Stimulated activated naive CD8-positive, alpha-beta T cell treated with anti-CD3 and anti-CD28 coated beads, Interleukin-15, Interleukin-2, amounts not matched to agents 100 U/mL and 50 U/mL, for 24 hours (primary cell): ENCODE measurements around the gene UQCRQ.
A peak's percentile ranks its signal among the peaks of the same experiment; 100 is the strongest.

ENCODE experiments used
- ATAC-seq: fragments of 150-1000 bp; cut with Tn5 transposase; one replicate; pipeline ENCODE4 v1.10.0; 2021
- DNase-seq: peaks from one replicate; pipeline ENCODE4 v3.0.0; 2021

The UQCRQ gene

GRCh38 chr5:132866342-132867045 lies at the start of gene UQCRQ, which contains the start of gene GDF9:
Gene UQCRQ (plus strand): TSS chr5:132866642. CDS start chr5:132866882, 240 bp downstream.
Gene GDF9 (minus strand): TSS chr5:132866469. CDS start chr5:132864533, 1,936 bp downstream.
- DNase-seq: peak; percentile 91
- ATAC-seq: peak; percentile 100

DNA sequence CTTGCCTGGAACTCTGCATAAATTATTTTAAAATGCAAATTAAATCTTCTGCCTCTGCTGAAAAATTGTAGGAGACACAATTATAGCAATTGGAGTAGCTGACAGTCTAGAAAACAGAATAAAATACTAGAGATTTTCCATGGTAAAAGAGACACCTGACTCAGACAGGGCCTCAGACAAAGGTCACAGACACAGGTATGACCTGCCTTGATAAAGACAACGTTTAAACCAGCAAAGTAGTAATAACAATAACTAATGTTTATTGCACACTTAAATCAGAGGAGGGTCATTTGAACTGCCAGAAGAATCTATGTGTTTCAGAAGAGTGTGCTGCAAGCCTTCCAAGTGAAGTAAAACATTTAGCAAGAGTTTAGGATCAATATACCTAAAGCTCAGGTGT lies 49.4 kb upstream of the UQCRQ start:
- ATAC-seq (no peak), DNase-seq (no peak)

GRCh38 chr5:132819468-132819867 lies 47.0 kb upstream of the UQCRQ start:
- DNase-seq (no peak), ATAC-seq (no peak)

DNA sequence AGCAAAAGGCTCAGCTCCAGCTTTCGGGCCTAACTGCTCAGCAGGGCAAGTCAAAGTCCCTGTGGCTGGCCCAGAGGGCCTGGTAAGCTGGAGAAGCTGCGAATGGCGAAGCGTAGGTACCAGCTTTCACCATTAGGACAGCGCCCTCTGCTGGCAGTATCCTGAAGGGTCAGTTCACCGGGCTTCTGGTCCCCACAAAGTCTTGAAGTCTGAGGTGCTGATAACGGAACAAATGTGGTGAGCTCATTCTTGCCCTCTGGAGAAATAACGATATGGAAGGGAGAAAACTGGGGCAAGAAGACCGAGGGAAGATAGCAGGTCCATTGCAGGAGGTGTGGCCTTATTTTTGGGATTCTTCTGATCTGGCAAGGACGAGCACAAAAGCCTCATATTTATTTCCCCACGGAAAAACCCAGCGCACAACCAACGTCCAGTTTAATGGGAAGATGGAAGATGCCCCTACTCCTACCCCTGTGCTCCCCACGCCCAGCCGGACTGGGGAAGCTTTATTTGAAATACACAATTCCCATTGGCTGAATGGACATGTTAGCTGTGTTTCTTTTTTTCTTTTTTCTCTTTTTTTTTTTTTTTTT lies 46.2 kb upstream of the UQCRQ start:
- DNase-seq (peak; percentile 95), ATAC-seq (peak; percentile 88)

DNA sequence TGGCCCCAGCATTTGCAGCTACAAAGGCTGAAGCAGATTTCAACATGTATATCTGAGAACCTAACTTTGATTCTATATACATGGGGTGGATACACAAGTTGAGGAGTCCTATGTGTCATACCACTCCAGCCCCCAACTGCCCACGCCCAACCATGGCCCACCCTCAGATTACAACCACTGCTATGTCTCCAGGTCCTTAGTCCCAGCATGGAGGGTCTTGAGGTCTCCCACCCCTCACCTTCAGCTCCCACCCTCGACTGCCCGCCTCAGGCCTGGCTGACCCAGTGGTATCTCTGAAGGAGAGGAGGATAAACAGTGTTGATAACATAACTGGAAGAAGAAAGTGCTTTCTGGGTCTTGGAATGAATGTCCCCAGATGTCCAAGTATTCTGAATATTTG lies 45.1 kb upstream of the UQCRQ start:
- no peak for DNase-seq
- no peak for ATAC-seq

- no peak for ATAC-seq
Observed at GRCh38 chr5:132821791-132822190, 44.7 kb upstream of the UQCRQ start.

DNA sequence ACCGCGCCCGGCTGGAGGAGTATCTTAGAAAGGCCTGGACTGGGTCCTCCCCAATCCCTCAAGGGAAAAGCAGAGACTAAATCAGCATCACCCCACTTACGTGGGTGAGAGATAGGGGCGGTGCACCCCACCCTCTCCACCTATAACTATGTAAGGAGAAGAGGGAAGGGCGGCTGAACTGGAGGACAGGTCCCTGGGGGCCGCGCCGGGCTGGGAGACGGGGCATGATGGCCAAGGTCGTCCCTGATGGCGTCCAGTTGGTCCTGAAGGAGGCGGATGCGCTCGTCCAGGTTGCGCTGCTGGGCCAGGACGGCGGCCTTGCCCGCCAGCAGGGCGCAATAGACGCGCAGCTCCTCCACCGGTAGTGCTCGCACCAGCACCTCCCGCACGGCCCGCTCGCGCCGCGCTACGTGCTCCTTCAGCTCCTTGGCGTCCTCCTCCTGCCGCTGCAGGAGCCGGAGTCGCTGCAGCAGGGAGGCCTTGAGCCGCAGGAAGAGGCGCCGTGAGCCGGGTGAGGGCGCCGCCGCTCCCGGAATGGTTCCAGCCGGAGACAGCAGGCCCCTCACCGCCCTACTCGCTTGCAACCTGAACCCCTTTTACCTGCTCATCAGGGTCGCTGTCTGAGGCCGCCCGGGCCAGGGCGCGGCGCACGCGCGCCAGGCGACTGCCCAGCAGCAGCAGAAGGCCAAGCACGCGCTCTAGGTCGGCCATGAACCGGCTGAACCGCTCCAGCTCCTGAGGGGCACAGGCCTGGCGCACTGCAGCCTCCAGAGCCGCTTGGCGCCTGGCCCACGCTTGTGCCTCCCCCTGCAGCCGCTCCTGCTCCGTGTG lies 43.6 kb upstream of the UQCRQ start:
- no peak for ATAC-seq
- no peak for DNase-seq

More at GRCh38 chr5:132821791-132822190, 44.7 kb upstream of the UQCRQ start:
- no peak for DNase-seq

- no peak for ATAC-seq
- no peak for DNase-seq
Observed at GRCh38 chr5:132823481-132824050, 42.9 kb upstream of the UQCRQ start.

GRCh38 chr5:132824426-132824825 lies 42.0 kb upstream of the UQCRQ start:
- no peak for ATAC-seq
- no peak for DNase-seq

GRCh38 chr5:132825033-132825833 lies 41.2 kb upstream of the UQCRQ start:
- ATAC-seq (no peak), DNase-seq (no peak)

DNA sequence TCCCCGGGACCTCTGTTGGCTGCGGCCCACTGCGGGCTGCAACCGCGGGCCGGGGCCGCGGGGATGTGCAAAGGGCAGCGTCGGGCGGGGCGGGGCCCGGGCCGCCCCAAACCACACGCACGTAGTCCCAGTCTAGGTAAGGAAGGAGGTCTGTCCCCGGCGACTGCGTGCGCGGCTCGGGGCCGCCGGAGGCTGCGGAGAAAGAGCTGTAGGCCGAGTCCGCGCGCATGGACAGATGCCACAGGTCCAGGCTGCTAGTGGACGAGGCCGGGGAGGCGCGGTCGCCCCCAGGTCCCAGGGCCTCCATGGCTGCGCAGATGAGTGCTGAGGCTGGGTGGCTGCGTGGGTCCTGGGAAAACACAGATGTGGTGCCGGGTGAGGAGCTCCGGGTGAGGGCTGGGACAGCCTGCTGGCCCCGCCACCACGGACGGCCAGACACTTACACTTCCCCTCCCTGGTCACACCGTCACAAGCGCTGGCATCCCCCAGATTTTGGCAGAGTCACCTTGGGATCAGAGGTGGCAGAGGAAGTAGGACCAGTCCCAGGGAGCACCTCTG lies 40.5 kb upstream of the UQCRQ start:
- ATAC-seq (peak; percentile 20), DNase-seq (no peak)

DNA sequence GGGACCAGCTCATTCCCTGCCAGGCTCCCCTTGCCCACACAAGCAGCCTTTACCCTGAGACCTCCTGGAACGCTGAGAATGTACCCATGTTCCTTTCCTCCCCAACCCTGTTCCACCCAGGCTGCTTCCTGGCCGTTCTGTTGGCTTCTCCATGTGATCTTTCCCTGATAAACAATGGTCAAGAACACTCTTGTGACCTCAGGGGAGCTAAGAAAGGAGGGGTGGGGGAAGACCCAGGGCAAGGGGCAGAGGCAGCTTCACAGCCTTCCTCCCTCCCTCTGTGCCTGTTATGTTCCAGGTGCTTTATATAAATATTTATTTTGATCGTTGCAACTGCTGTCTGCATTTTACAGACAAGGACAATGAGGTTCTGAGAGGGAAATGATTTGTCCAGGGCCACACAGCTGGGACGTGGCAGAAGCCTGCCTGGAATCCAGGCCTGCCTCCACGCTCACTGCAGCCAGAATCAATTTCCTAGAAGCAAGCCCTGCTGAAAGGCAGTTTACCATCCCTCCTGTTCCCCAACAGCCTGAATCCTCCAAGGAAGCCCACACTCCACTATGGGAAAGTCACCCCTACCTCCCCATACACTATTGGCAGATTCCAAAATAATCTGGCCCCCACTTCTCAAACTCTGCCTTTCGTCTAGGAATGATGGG lies 39.9 kb upstream of the UQCRQ start:
- ATAC-seq (no peak), DNase-seq (no peak)

DNA sequence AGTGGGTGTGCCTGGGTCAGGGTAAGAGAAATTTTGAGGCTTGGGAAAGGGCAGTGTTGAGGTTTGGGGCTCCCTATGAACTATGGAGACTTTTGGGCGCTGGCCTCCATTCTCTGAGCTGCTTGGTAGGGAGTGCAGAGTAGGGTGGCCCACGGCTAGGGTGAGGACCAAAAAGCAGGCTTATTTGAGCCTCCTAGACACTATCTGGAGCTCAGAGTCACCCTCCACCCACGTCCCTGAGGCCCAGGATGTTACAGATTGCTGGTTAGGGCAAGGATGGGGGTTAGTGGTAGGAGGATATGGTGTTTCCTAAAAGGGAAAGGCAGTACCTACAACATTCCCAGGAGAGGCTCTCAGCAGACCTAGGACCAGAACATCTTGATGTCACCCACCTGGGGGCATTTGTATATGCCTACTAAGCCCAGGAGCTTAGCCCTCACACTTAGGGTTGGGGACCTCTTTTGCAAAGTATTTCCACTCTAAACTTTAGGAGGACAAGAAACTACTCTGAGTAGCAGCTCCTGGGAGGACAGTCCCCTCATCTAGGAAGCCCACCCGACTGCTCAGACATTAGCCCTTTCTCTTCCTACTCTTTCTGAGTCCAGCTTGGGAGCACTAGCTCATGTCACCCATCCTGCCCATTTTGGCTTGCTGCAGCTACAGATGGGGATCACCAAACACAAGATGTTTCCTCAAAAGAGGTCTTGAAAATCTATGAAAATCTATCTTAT lies 38.3 kb upstream of the UQCRQ start:
- ATAC-seq: no peak
- no peak for DNase-seq

- DNase-seq (no peak), ATAC-seq (no peak)
Observed at GRCh38 chr5:132828846-132829494, 37.5 kb upstream of the UQCRQ start.

DNA sequence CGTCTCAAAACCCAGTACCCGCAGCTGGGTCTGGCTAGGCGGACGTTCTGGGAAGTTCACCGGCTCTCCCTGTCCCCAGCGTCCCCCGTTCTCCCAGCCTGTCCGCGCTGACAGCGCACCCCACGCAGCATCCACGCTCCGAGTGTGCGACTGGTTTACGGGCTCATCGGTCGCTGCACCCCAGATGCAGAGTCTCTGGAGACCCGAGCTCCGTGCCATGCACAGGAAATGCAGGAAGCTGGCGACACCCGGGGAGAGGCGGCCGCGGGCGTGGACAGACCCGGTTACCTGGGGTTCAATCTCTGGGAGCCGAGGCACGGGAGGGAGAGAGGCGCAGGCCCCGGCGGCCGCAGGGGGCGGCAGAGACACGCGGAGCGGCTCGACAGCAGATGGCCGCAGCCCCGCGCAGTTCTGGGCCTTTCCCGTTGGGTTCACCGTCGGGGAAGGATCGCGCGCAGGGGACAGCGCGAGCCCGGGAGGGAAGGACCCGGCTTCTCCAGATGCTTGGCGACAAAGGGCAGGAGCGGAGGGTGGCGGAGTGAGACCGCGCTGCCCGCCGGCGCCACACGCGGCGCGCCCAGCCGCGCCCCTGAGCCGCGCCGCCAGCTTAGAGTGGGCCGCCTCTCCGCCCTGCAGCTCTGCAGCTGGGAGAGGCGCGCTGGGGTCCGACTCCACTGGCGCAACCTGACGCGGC lies 36.6 kb upstream of the UQCRQ start:
- peak; percentile 90 for ATAC-seq
- DNase-seq: peak; percentile 81

DNA sequence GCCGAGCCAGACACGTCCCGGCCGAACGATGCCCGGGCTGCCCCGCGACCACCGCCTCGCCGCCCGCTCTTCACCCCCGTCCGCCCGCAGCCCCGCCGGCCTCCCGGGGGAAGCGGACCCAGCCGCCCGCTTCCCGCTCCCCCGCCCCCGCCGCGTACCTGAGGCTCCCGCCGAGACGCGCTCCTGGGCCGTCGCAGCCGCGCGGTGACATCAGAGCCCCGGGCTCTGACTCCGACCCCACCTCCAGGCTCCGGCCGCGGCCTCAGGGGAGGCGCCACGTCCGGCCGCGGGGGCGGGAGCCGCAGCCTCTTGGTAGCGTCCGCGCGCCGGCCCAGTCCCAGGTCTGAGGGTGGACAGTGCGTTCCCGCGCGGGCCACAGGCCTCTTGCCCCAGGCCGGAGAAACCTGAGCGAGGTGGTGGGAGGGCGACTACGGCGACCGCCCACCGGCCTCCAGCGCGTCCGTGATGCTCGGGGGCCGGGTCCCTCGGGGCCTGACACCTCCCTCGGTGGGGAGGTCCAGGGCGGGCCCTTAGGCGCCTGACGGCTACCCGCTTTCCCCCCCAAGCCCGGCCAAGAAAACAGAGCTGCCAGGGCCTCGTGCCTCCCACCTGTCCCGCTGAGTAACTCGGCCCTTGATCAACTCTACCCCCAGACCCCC lies 35.9 kb upstream of the UQCRQ start, which contains the start of gene SHROOM1:
TSS of gene SHROOM1 (minus strand) at position 212 of the 659 bp plus-strand sequence. CDS start 4,507 bp downstream, outside the sequence.
- ATAC-seq (peak; percentile 34), DNase-seq (peak; percentile 51)

GRCh38 chr5:132831095-132831860 lies 35.2 kb upstream of the UQCRQ start:
- ATAC-seq: no peak
- no peak for DNase-seq

GRCh38 chr5:132832612-132833011 lies 33.8 kb upstream of the UQCRQ start:
- DNase-seq: no peak
- ATAC-seq: no peak
